K562 (cell line): ENCODE measurements around the gene PRKAR2B. TPM values are rescaled to one million over a fixed set of nuclear protein-coding genes. Genes with fewer than 3 reads are reported as not detected.

Experiments
- ATF1 ChIP-seq, 2 experiments: fragments of 450-650 bp in 1 of 2; IDR thresholded peaks; 2 replicates each; pipeline ENCODE4 v1.6.1; 2016; ENCODE audit warnings: missing compliant biosample characterization in 1 of 2, missing genetic modification characterization in 1 of 2
- BACH1 ChIP-seq: fragments of 200-800 bp; sonication (Bioruptor generic); IDR thresholded peaks from 2 replicates; pipeline ENCODE4 v1.6.1; 2016; ENCODE audit warnings: missing genetic modification characterization, missing compliant biosample characterization
- EP300 ChIP-seq: IDR thresholded peaks from 2 replicates; pipeline ENCODE4 v1.6.1; 2012; ENCODE audit warnings: low read length, improper control_type of control experiment
- ETV6 ChIP-seq, 3 experiments: fragments of 150-350 bp in 1 of 3; sonication (generic) in 1 of 3; formaldehyde crosslinking in 1 of 3; IDR thresholded peaks; 2 replicates each; pipeline versions ENCODE4 v1.6.1 to v1.8.0; 2014 to 2022; ENCODE audit warnings: borderline replicate concordance in 2 of 3, low read depth in 2 of 3, antibody characterized with exemption in 1 of 3, low read length in 1 of 3, mild to moderate bottlenecking in 1 of 3, missing genetic modification reagents in 1 of 3
- MAFF ChIP-seq: IDR thresholded peaks from 2 replicates; pipeline ENCODE4 v1.6.1; 2012; ENCODE audit warnings: low read length, improper control_type of control experiment
- MECOM ChIP-seq: fragments of 250-450 bp; sonication (Bioruptor Pico); IDR thresholded peaks from 2 replicates; pipeline ENCODE4 v1.8.0; 2022; ENCODE audit warnings: inconsistent platforms
- NRF1 ChIP-seq, 2 experiments: fragments of 450-650 bp; IDR thresholded peaks in 1 of 2; conservative IDR thresholded peaks in 1 of 2; 2 replicates each; pipeline ENCODE4 v1.6.1; 2014; ENCODE audit warnings: mild to moderate bottlenecking in 2 of 2
- PRPF4 ChIP-seq: fragments of 200-400 bp; formaldehyde crosslinking; IDR thresholded peaks from one replicate; pipeline ENCODE4 v1.6.1; 2017; ENCODE audit warnings: low read length, low read depth, mild to moderate bottlenecking; ENCODE audit not compliant: insufficient read depth, poor library complexity, severe bottlenecking
- PYGO2 ChIP-seq: fragments of 450-650 bp; IDR thresholded peaks from 2 replicates; pipeline ENCODE4 v1.6.1; 2016; ENCODE audit warnings: mild to moderate bottlenecking, missing genetic modification characterization, moderate library complexity, missing compliant biosample characterization
- RBBP5 ChIP-seq: fragments of 200-600 bp; sonication (generic); IDR thresholded peaks from 2 replicates; pipeline ENCODE4 v1.6.1; 2012; ENCODE audit warnings: borderline replicate concordance, mild to moderate bottlenecking, low read length, control low read depth, inconsistent platforms; ENCODE audit not compliant: insufficient read depth, poor library complexity, severe bottlenecking
- SIX5 ChIP-seq, 2 experiments: IDR thresholded peaks; 2 replicates each; pipeline ENCODE4 v1.6.1; 2011; ENCODE audit warnings: low read length in 2 of 2, borderline replicate concordance in 1 of 2, low read depth in 1 of 2, mild to moderate bottlenecking in 1 of 2, moderate library complexity in 1 of 2; ENCODE audit not compliant: insufficient read depth in 1 of 2
- SOX6 ChIP-seq: fragments of 450-650 bp; IDR thresholded peaks from 2 replicates; pipeline ENCODE4 v1.6.1; 2014; ENCODE audit warnings: mild to moderate bottlenecking
- TRIM24 ChIP-seq, 2 experiments: fragments of 450-650 bp; IDR thresholded peaks; 2 replicates each; pipeline ENCODE4 v1.6.1; 2016
- ZFPM2 ChIP-seq: fragments of 250-450 bp; sonication (Bioruptor Pico); IDR thresholded peaks from 2 replicates; pipeline ENCODE4 v1.5.1; 2022; ENCODE audit warnings: mild to moderate bottlenecking
- ZNF165 ChIP-seq: fragments of 250-450 bp; sonication (Bioruptor Pico); IDR thresholded peaks from 2 replicates; pipeline ENCODE4 v1.4.0; 2020; ENCODE audit warnings: borderline replicate concordance
- ZNF23 ChIP-seq: fragments of 250-450 bp; sonication (Bioruptor Pico); IDR thresholded peaks from 2 replicates; pipeline ENCODE4 v1.4.0; 2020; ENCODE audit warnings: mild to moderate bottlenecking
- polyA plus RNA-seq, 8 experiments: library from polyadenylated mRNA; depleted of rRNA in 4 of 8; stranded (reverse) in 5 of 8; unstranded in 3 of 8; fragments of >200 nt; fragmentation: Nextera tagmentation in 2 of 8; fragmentation: Illumina TruSeq in 1 of 8; extraction: Ambion mirVana in 2 of 8; extraction: Trizol in 1 of 8; gene quantifications; 2 replicates each; pipeline versions ENCODE4 v1.2.1 to v1.2.3, GENCODE V29; 2011 to 2014; ENCODE audit warnings: inconsistent platforms in 1 of 8, missing spikeins in 1 of 8
- total RNA-seq, 7 experiments: library from RNA; depleted of rRNA in 6 of 7; stranded (reverse); fragments of >200 nt in 6 of 7; fragmentation: Illumina TruSeq in 2 of 7; extraction: Trizol in 2 of 7; gene quantifications; 2 replicates each; pipeline versions ENCODE4 v1.2.1 to v1.2.3, GENCODE V29; 2011 to 2021; ENCODE audit warnings: low replicate concordance in 1 of 7
- TF ChIP-seq, protein P1 (sequence below): sonication (generic); formaldehyde crosslinking; IDR thresholded peaks from 2 replicates; pipeline ENCODE4 v1.8.0; 2022; ENCODE audit warnings: missing genetic modification reagents, mild to moderate bottlenecking, moderate library complexity, borderline replicate concordance
- TF ChIP-seq, protein P2 (sequence below): fragments of 200-800 bp; sonication (Bioruptor generic); IDR thresholded peaks from 2 replicates; pipeline ENCODE4 v1.6.1; 2017; ENCODE audit warnings: missing genetic modification characterization, missing compliant biosample characterization
- TF ChIP-seq, protein P3 (sequence below): fragments of 250-450 bp; sonication (Bioruptor Pico); IDR thresholded peaks from 2 replicates; pipeline ENCODE4 v1.8.0; 2022; ENCODE audit warnings: inconsistent platforms
- TF ChIP-seq, protein P4 (sequence below): sonication (generic); IDR thresholded peaks from 2 replicates; pipeline ENCODE4 v1.6.1; 2016
- TF ChIP-seq, protein P5 (sequence below): fragments of 250-450 bp; sonication (Bioruptor Pico); IDR thresholded peaks from 2 replicates; pipeline ENCODE4 v1.8.0; 2022; ENCODE audit warnings: moderate library complexity, mild to moderate bottlenecking, inconsistent platforms

The PRKAR2B gene
- total and polyA plus RNA-seq, 9 of the 15 experiments (the other 6 are each of a cell fraction or from before 2014, with no cell fraction given) = 59.0 to 173 (median 129) TPM

DNA sequence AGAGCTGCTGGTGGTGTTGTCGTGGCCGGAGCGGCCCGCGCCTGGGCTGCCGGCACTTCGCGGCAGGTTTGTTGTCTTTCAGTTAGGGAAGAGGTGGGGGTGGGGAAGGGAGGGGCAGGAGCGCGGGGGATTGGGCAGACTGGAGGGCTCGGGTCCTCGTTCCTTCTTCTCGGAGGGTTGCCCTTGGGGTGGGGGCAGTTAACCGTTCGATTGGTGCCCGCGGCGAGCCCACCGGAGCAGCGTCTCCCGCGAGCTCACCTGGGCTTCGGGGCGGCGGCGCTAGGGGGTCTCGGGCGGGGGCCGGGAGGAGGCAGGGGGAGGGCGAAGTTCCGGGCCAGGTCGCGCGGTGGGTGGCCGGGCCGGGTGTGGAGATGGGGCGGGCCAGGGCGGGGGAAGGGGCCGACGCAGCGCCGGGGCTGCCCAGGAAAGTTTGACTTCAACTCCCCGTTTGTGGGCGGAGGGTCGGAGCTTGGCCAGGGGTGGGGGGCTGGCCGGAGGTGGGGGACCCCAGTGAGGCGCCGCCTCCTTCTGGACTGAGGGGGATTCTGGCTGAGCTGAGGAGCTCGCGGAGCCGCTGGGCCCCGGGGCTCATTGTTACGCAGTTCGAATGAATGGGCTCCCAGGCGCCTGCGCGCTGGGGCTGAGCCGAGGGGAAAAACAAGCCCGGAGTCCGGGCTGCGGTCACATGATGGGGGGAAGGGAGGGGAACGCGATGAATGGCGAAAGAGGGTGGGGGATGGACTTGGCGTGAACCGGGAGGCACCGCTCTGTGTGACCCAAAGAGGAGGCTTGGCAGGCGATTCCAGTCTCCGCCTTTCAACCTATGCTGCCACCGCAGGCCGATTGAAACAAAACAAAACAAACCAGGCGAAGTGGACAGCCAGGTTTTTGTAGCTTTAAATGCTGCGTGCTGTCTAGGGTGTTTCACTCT, 124.9 kb downstream of the PRKAR2B start (continued):
- peak; percentile 93 for TF ChIP-seq PRPF4
- no peak for TF ChIP-seq ATF1 (CRISPR knock-in tag; IDR thresholded peaks at IDR 0.05)
- peak; percentile 80 for TF ChIP-seq ATF1 (tag; IDR thresholded peaks at IDR 0.05)
- no peak for TF ChIP-seq MECOM
- no peak for TF ChIP-seq MAFF
- peak; percentile 0 for TF ChIP-seq RBBP5
- TF ChIP-seq ZNF23 (CRISPR knock-in tag) = no peak
- TF ChIP-seq ETV6 (IDR thresholded peaks at IDR 0.05; ENCODE audit: borderline replicate concordance in 1 of 2, low read depth in 2 of 2, low read length in 1 of 2) = no peak; a peak in 1 of 4 replicates
- no peak for TF ChIP-seq ETV6 (CRISPR knock-in tag; IDR thresholded peaks at IDR 0.05; ENCODE audit: borderline replicate concordance)
- TF ChIP-seq SOX6 = peak; percentile 87
- peak; percentile 83 for TF ChIP-seq EP300
- TF ChIP-seq, protein P1, sequence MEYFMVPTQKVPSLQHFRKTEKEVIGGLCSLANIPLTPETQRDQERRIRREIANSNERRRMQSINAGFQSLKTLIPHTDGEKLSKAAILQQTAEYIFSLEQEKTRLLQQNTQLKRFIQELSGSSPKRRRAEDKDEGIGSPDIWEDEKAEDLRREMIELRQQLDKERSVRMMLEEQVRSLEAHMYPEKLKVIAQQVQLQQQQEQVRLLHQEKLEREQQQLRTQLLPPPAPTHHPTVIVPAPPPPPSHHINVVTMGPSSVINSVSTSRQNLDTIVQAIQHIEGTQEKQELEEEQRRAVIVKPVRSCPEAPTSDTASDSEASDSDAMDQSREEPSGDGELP (CRISPR knock-in tag) = peak; percentile 83
- peak; percentile 95 to 96 for TF ChIP-seq NRF1 (conservative IDR thresholded peaks at IDR 0.05 in 1 of 2, IDR thresholded peaks at IDR 0.05 in 1 of 2)
- TF ChIP-seq PYGO2 (tag) = no peak
- TF ChIP-seq, protein P2, sequence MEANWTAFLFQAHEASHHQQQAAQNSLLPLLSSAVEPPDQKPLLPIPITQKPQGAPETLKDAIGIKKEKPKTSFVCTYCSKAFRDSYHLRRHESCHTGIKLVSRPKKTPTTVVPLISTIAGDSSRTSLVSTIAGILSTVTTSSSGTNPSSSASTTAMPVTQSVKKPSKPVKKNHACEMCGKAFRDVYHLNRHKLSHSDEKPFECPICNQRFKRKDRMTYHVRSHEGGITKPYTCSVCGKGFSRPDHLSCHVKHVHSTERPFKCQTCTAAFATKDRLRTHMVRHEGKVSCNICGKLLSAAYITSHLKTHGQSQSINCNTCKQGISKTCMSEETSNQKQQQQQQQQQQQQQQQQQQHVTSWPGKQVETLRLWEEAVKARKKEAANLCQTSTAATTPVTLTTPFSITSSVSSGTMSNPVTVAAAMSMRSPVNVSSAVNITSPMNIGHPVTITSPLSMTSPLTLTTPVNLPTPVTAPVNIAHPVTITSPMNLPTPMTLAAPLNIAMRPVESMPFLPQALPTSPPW (CRISPR knock-in tag) = peak; percentile 80
- TF ChIP-seq ZFPM2 (CRISPR knock-in tag) = no peak
- TF ChIP-seq, protein P3, sequence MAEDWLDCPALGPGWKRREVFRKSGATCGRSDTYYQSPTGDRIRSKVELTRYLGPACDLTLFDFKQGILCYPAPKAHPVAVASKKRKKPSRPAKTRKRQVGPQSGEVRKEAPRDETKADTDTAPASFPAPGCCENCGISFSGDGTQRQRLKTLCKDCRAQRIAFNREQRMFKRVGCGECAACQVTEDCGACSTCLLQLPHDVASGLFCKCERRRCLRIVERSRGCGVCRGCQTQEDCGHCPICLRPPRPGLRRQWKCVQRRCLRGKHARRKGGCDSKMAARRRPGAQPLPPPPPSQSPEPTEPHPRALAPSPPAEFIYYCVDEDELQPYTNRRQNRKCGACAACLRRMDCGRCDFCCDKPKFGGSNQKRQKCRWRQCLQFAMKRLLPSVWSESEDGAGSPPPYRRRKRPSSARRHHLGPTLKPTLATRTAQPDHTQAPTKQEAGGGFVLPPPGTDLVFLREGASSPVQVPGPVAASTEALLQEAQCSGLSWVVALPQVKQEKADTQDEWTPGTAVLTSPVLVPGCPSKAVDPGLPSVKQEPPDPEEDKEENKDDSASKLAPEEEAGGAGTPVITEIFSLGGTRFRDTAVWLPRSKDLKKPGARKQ = no peak
- peak; percentile 86 to 91 for TF ChIP-seq TRIM24 (IDR thresholded peaks at IDR 0.05)
- no peak for TF ChIP-seq ZNF165
- TF ChIP-seq SIX5 (IDR thresholded peaks at IDR 0.05; ENCODE audit: borderline replicate concordance in 1 of 2, insufficient read depth in 1 of 2, low read depth in 1 of 2, low read length in 2 of 2) = peak in 1 of 2 experiments; percentile 18; a peak in 1 of 4 replicates
- TF ChIP-seq BACH1 (tag) = no peak
- TF ChIP-seq, protein P4, sequence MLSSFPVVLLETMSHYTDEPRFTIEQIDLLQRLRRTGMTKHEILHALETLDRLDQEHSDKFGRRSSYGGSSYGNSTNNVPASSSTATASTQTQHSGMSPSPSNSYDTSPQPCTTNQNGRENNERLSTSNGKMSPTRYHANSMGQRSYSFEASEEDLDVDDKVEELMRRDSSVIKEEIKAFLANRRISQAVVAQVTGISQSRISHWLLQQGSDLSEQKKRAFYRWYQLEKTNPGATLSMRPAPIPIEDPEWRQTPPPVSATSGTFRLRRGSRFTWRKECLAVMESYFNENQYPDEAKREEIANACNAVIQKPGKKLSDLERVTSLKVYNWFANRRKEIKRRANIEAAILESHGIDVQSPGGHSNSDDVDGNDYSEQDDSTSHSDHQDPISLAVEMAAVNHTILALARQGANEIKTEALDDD = peak; percentile 73
- TF ChIP-seq, protein P5, sequence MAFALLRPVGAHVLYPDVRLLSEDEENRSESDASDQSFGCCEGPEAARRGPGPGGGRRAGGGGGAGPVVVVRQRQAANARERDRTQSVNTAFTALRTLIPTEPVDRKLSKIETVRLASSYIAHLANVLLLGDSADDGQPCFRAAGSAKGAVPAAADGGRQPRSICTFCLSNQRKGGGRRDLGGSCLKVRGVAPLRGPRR (CRISPR knock-in tag) = no peak
